Lung (tissue), 12 donors: ENCODE measurements around the gene ANKRD33. TPM values are rescaled to one million over a fixed set of nuclear protein-coding genes. Genes with fewer than 3 reads are reported as not detected.

Experiments used
- ATAC-seq: fragments of 200-7000 bp; cut with Tn5 transposase; one replicate; pipeline ENCODE4 v1.9.1; 2020; ENCODE audit warnings: moderate number of reproducible peaks; ENCODE audit not compliant: insufficient read depth, low FRiP score
- DNase-seq, 3 donors: peaks; one replicate each; pipeline ENCODE4 v3.0.0-alpha.2; 2013 to 2017
- H3K27ac ChIP-seq, 2 donors: one replicate each; pipeline ENCODE4 v1.5.1; 2013; ENCODE audit warnings: mild to moderate bottlenecking in 2 of 2, moderate library complexity in 2 of 2, control low read depth in 1 of 2, inconsistent platforms in 1 of 2, low read depth in 1 of 2, low read length in 1 of 2
- H3K27me3 ChIP-seq, 3 donors: one replicate each; pipeline ENCODE4 v1.5.1; 2013; ENCODE audit warnings: low read length in 2 of 3; ENCODE audit not compliant: control insufficient read depth in 3 of 3, insufficient read depth in 3 of 3
- H3K36me3 ChIP-seq, 4 donors: one replicate each; pipeline ENCODE4 v1.5.1; 2013; ENCODE audit warnings: low read length in 4 of 4, mild to moderate bottlenecking in 1 of 4, moderate library complexity in 1 of 4; ENCODE audit not compliant: control insufficient read depth in 4 of 4, insufficient read depth in 4 of 4
- H3K4me1 ChIP-seq, 5 donors: one replicate each; pipeline ENCODE4 v1.5.1; 2013; ENCODE audit warnings: low read length in 5 of 5, mild to moderate bottlenecking in 2 of 5, moderate library complexity in 1 of 5; ENCODE audit not compliant: control insufficient read depth in 5 of 5, insufficient read depth in 5 of 5
- H3K4me3 ChIP-seq: one replicate; pipeline ENCODE4 v1.5.1; 2013; ENCODE audit warnings: mild to moderate bottlenecking, control low read depth, moderate library complexity
- H3K9ac ChIP-seq, 2 donors: one replicate each; pipeline ENCODE4 v1.5.1; 2013; ENCODE audit warnings: low read length in 2 of 2, control low read depth in 1 of 2; ENCODE audit not compliant: insufficient read depth in 1 of 2
- H3K9me3 ChIP-seq, 4 donors: one replicate each; pipeline ENCODE4 v1.5.1; 2013; ENCODE audit warnings: low read length in 3 of 4, mild to moderate bottlenecking in 1 of 4, moderate library complexity in 1 of 4; ENCODE audit not compliant: control insufficient read depth in 4 of 4, insufficient read depth in 3 of 4
- WGBS, 2 donors: extraction: QIAGEN DNeasy Blood & Tissue Kit; methylation state at CpG; one replicate each; pipeline ENCODE4 v1.1.7; 2013; 5-methylcytosine and 5-hydroxymethylcytosine counted together
- polyA plus RNA-seq, 2 donors: library from polyadenylated mRNA; stranded (reverse); fragments of 200-250 nt; gene quantifications; one replicate each; pipeline ENCODE4 v1.2.1, GENCODE V29; 2013
- total RNA-seq, 2 donors: library from RNA; depleted of rRNA in 1 of 2; stranded (reverse); fragments of >200 nt in 1 of 2; gene quantifications; one replicate each; pipeline ENCODE4 v1.2.1, GENCODE V29; 2014 to 2021
- TF ChIP-seq, protein P1 (sequence below): IDR thresholded peaks from 2 replicates; pipeline ENCODE4 v1.5.1; 2012; ENCODE audit warnings: mild to moderate bottlenecking; ENCODE audit errors: control extremely low read depth, extremely low read depth
- donor health status: control.
- donor health status: control.
- donor health status: Bipolar disorder and iron deficiency.
- donor health status: healthy.
- donor health status: DM: yes; HTN: yes; CAD: no.

ANKRD33 gene
- total and polyA plus RNA-seq, 4 donors: 0.14 to 0.50 (median 0.23) TPM

DNA sequence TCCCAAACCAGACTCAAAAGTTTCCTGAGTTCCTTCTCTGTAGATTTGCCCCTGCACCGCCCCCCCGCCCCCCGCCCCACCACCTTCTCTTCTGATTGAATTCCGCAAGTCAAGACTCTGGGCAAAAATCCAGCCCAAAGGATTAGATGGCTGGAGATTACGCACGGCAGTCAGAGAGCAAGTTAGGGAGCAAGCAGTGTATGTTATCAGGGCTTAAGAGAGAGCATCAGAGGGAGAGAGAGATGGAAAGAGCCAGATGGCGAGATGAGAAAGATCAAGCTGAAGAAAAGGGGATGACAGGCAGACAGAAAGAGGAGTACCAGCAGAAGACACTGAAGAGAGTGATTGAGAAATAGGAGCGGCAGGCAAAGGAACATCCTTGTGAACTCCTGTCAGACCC, 13.9 kb upstream of the ANKRD33 start:
- Histone ChIP-seq H3K4me1 (peaks cover 0 to 7% (median 0%) of the 10 kb centered on the region in 5 donors), H3K36me3 (no peaks in the 10 kb centered on the region), H3K9ac (no peak overlapping the region), H3K4me3 (no peak overlapping the region), H3K27ac (no peak overlapping the region), H3K27me3 (peaks cover 0 to 3% (median 3%) of the 10 kb centered on the region in 3 donors), H3K9me3 (no peaks in the 10 kb centered on the region)
- DNase-seq (peak in 1 of 3 donors; percentile 54), ATAC-seq (no peak)
- 39 to 47% methylated on average over 8 of the region's 8 CpGs for WGBS, 2 donors
- TF ChIP-seq, protein P1, sequence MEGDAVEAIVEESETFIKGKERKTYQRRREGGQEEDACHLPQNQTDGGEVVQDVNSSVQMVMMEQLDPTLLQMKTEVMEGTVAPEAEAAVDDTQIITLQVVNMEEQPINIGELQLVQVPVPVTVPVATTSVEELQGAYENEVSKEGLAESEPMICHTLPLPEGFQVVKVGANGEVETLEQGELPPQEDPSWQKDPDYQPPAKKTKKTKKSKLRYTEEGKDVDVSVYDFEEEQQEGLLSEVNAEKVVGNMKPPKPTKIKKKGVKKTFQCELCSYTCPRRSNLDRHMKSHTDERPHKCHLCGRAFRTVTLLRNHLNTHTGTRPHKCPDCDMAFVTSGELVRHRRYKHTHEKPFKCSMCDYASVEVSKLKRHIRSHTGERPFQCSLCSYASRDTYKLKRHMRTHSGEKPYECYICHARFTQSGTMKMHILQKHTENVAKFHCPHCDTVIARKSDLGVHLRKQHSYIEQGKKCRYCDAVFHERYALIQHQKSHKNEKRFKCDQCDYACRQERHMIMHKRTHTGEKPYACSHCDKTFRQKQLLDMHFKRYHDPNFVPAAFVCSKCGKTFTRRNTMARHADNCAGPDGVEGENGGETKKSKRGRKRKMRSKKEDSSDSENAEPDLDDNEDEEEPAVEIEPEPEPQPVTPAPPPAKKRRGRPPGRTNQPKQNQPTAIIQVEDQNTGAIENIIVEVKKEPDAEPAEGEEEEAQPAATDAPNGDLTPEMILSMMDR: no peak

DNA sequence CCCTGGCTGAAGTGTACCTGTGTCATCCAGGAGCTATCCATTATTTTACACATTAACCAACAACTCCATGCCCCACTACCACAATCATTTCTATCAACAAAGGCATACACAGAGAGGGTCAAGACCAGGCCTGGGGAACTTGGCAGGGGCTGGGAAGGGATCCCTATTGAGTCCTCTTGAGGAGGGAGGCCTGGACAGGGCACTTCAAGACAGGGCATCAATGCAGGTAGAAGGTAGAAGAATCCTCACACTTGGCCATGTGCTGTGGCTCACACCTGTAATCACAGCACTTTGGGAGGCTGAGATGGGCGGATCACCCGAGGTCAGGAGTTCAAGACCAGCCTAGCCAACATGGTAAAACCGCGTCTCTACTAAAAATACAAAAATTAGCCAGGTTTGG, 13.4 kb upstream of the ANKRD33 start:
- Histone ChIP-seq H3K4me1 (peaks cover 0 to 5% (median 0%) of the 10 kb centered on the region in 5 donors), H3K36me3 (no peaks in the 10 kb centered on the region), H3K9ac (no peak overlapping the region), H3K9me3 (no peaks in the 10 kb centered on the region), H3K4me3 (no peak overlapping the region), H3K27ac (no peak overlapping the region), H3K27me3 (peaks cover 0 to 3% (median 3%) of the 10 kb centered on the region in 3 donors)
- TF ChIP-seq, protein P1: no peak
- no peak for DNase-seq
- no peak for ATAC-seq
- WGBS, 2 donors: 89 to 97% methylated on average over 4 of the region's 4 CpGs

DNA sequence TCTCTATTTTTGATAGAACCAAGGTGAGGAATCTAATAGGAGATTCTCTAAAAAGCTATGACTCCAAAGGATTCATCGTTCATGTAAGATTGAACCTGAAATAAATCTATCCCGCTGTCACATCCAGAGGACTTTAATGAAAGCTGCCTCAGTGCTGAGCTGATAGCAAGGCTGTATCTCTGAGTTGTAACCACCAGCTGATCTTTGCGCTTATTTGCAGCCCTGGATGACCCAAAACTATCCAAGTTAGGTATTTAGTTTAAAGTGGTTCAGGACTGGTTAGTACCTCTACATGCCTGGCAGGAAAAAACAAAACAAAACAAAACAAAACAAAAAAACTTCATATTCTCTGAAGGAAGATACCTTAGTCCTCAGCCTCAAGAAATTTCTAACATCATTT, 8.8 kb upstream of the ANKRD33 start:
- no peak for DNase-seq
- Histone ChIP-seq H3K9me3 (no peaks in the 10 kb centered on the region), H3K27ac (no peak overlapping the region), H3K4me1 (no peaks in the 10 kb centered on the region), H3K4me3 (no peak overlapping the region), H3K9ac (no peak overlapping the region), H3K36me3 (no peaks in the 10 kb centered on the region), H3K27me3 (no peaks in the 10 kb centered on the region)
- WGBS, 2 donors: 89 to 100% methylated on average over 3 of the region's 3 CpGs
- TF ChIP-seq, protein P1: no peak
- ATAC-seq: no peak

DNA sequence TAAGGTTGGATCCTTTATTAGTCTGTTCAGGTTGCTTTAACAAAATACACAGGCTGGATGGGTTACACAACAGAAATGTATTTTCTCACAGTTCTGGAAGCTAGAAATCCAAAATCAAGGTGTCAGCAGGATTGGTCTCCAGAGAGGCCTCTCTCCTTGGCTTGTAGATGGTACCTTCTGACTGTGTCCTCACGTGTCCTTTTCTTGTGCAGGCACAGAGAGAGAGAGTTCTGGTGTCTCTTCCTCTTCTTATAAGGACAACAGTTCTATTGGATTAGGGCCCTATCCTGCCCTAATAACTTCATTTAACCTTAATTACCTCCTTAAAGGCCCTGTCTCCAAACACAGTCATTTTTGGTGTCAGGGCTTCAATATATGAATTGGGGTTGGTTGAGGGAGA, 4.6 kb upstream of the ANKRD33 start:
- Histone ChIP-seq H3K9ac (no peak overlapping the region), H3K27me3 (no peaks in the 10 kb centered on the region), H3K4me1 (peaks cover 0 to 6% (median 4%) of the 10 kb centered on the region in 5 donors), H3K27ac (no peak overlapping the region), H3K9me3 (no peaks in the 10 kb centered on the region), H3K36me3 (no peaks in the 10 kb centered on the region), H3K4me3 (no peak overlapping the region)
- no peak for DNase-seq
- no peak for ATAC-seq
- TF ChIP-seq, protein P1: no peak
- 81 to 86% methylated on average over 1 of the region's 1 CpG for WGBS, 2 donors
